ENCODE results near the gene ATOSA.

DNA sequence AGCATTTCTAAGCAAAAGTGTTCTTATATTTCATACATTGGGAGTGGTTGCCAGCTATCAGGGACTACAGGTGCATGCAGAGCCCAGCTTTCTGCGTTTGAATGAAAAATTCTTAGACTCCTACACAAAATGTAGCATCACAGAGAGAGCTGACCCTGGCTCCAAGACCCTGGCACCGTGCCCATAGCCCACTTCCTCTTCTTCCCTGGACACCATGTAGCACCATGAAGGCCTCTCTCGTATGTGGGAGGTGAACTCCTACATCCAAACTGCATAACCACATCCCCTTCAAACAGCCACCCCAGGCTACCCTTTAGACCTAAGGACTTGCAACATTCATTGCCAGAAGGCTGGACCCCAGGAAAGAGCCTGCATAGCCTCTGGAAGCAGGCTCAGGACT lies 35.8 kb upstream of the ATOSA start:
- TF ChIP-seq CTCF (IDR thresholded peaks at IDR 0.05) (no peak), EP300 (IDR thresholded peaks at IDR 0.05) (no peak), POLR2A (IDR thresholded peaks at IDR 0.05) (no peak)

Measured in ovary (tissue), 3 donors.